B cell (primary cell): ENCODE data around the gene ANGPTL7. TPM values are rescaled to one million over a fixed set of nuclear protein-coding genes. Genes with fewer than 3 reads are reported as not detected.

Source experiments
- ATAC-seq: fragments of 200-7000 bp; cut with Tn5 transposase; one replicate; pipeline ENCODE4 v1.10.0; 2021; ENCODE audit warnings: low read depth, mild to moderate bottlenecking, moderate number of reproducible peaks, moderate library complexity
- CTCF ChIA-PET: fragments of 350-600 bp; sonication (Branson Sonifier 250); formaldehyde crosslinking; loops from one replicate; lab custom pipeline; 2021; ENCODE audit warnings: antibody characterized with exemption, inconsistent platforms; lab: Charles Lee
- POLR2A ChIA-PET: fragments of 350-600 bp; sonication (Branson Sonifier 250); formaldehyde crosslinking; loops from one replicate; lab custom pipeline; 2021; ENCODE audit warnings: antibody characterized with exemption; lab: Charles Lee
- DNase-seq: peaks from one replicate; pipeline ENCODE4 v3.0.0; 2013
- H2AFZ ChIP-seq: 2 replicates; pipeline ENCODE4 v1.6.1; 2012; ENCODE audit warnings: mild to moderate bottlenecking, low read depth, low read length; ENCODE audit not compliant: insufficient read depth, poor library complexity, severe bottlenecking
- H3K27ac ChIP-seq, 2 donors: 1 replicate in 1 of 2; 2 replicates in 1 of 2; pipeline ENCODE4 v1.5.1; 2012 to 2013; ENCODE audit warnings: low read length in 2 of 2, mild to moderate bottlenecking in 2 of 2, moderate library complexity in 1 of 2
- H3K27me3 ChIP-seq, 4 experiments: fragments of 200-600 bp in 1 of 4; sonication (generic) in 1 of 4; replicated peaks in 1 of 4; 1 replicate in 2 of 4; 2 replicates in 2 of 4; pipeline versions ENCODE4 v1.6.1 to v1.7.0; 2013 to 2016; ENCODE audit warnings: low read length in 3 of 4, mild to moderate bottlenecking in 2 of 4, mixed read lengths in 1 of 4, moderate library complexity in 1 of 4; ENCODE audit not compliant: insufficient read depth in 4 of 4, control insufficient read depth in 3 of 4; ENCODE audit errors: control extremely low read depth in 1 of 4
- H3K36me3 ChIP-seq, 2 experiments: replicated peaks in 1 of 2; 1 replicate in 1 of 2; 2 replicates in 1 of 2; pipeline versions ENCODE4 v1.6.1 to v1.7.1; 2013; ENCODE audit warnings: low read length in 1 of 2; ENCODE audit not compliant: insufficient read depth in 2 of 2, control insufficient read depth in 1 of 2; ENCODE audit errors: control extremely low read depth in 1 of 2, extremely low read depth in 1 of 2
- H3K4me1 ChIP-seq, 2 donors: fragments of 200-600 bp in 1 of 2; sonication (generic) in 1 of 2; 1 replicate in 1 of 2; 2 replicates in 1 of 2; pipeline versions ENCODE4 v1.5.1 to v1.6.1; 2013 to 2017; ENCODE audit warnings: low read length in 2 of 2; ENCODE audit not compliant: control insufficient read depth in 2 of 2, insufficient read depth in 2 of 2
- H3K4me2 ChIP-seq: replicated peaks from 2 replicates; pipeline ENCODE3; 2012; ENCODE audit warnings: mild to moderate bottlenecking, low read depth, low read length; ENCODE audit not compliant: poor library complexity, severe bottlenecking
- H3K4me3 ChIP-seq, 5 experiments: fragments of 200-600 bp in 1 of 5; sonication (generic) in 1 of 5; 1 replicate in 3 of 5; 2 replicates in 2 of 5; pipeline versions ENCODE4 v1.5.1 to v1.7.0; 2011 to 2016; ENCODE audit warnings: low read length in 4 of 5, mild to moderate bottlenecking in 4 of 5, low read depth in 2 of 5, control low read depth in 1 of 5, moderate library complexity in 1 of 5; ENCODE audit not compliant: insufficient read depth in 1 of 5; ENCODE audit errors: control extremely low read depth in 1 of 5, extremely low read depth in 1 of 5
- H3K79me2 ChIP-seq: fragments of 200-600 bp; sonication (generic); one replicate; pipeline ENCODE4 v1.6.0; 2016; ENCODE audit warnings: low read length; ENCODE audit not compliant: control insufficient read depth, insufficient read depth
- H3K9ac ChIP-seq: fragments of 200-600 bp; sonication (generic); 2 replicates; pipeline ENCODE4 v1.6.1; 2017; ENCODE audit warnings: mild to moderate bottlenecking, low read length, moderate library complexity
- H3K9me3 ChIP-seq, 3 donors: one replicate each; pipeline versions ENCODE4 v1.6.1 to v1.7.1; 2013; ENCODE audit warnings: low read length in 2 of 3; ENCODE audit not compliant: control insufficient read depth in 2 of 3, insufficient read depth in 1 of 3; ENCODE audit errors: control extremely low read depth in 1 of 3
- H4K20me1 ChIP-seq: 2 replicates; pipeline ENCODE4 v1.6.0; 2012; ENCODE audit warnings: mild to moderate bottlenecking, low read length; ENCODE audit not compliant: insufficient read depth, control insufficient read depth, poor library complexity, severe bottlenecking
- H3K27ac Mint-ChIP-seq: one replicate; pipeline ENCODE4 v1.8.0; 2021; ENCODE audit warnings: mixed read lengths
- H3K27me3 Mint-ChIP-seq: one replicate; pipeline ENCODE4 v1.8.0; 2021; ENCODE audit warnings: mixed read lengths
- H3K4me1 Mint-ChIP-seq: one replicate; pipeline ENCODE4 v1.8.0; 2021; ENCODE audit warnings: mixed read lengths
- H3K4me3 Mint-ChIP-seq: one replicate; pipeline ENCODE4 v1.8.0; 2021; ENCODE audit warnings: mixed read lengths
- H3K9me3 Mint-ChIP-seq: one replicate; pipeline ENCODE4 v1.8.0; 2022; ENCODE audit warnings: mixed read lengths; ENCODE audit not compliant: insufficient read depth
- EZH2 ChIP-seq: IDR thresholded peaks from 2 replicates; pipeline ENCODE4 v1.6.1; 2012; ENCODE audit warnings: borderline replicate concordance, low read depth, mild to moderate bottlenecking, moderate library complexity, low read length; ENCODE audit not compliant: insufficient read depth, poor library complexity, severe bottlenecking
- WGBS: methylation state at CpG from one replicate; pipeline ENCODE4 v1.1.5; 2013; ENCODE audit warnings: missing lambda C conversion rate; ENCODE audit not compliant: insufficient coverage; 5-methylcytosine and 5-hydroxymethylcytosine counted together
- intact Hi-C: fragments of 100-400 bp; cut with micrococcal nuclease; formaldehyde crosslinking; loops from one replicate; pipeline ENCODE4 v1.10.0; 2022
- polyA minus RNA-seq: library from RNA; depleted of rRNA, polyadenylated mRNA; stranded (reverse); fragments of >200 nt; gene quantifications from 2 replicates; pipeline ENCODE4 v1.2.3, GENCODE V29; 2012
- polyA plus RNA-seq: library from polyadenylated mRNA; depleted of rRNA; stranded (reverse); fragments of >200 nt; gene quantifications from 2 replicates; pipeline ENCODE4 v1.2.3, GENCODE V29; 2012
- total RNA-seq, 2 donors: library from RNA; stranded (reverse); fragments of 120-200 nt in 1 of 2; gene quantifications; 1 replicate in 1 of 2; 2 replicates in 1 of 2; pipeline versions ENCODE4 v1.2.3 to v1.2.4, GENCODE V29; 2013 to 2022
- TF ChIP-seq, protein P1 (sequence below): fragments of 200-600 bp; IDR thresholded peaks from one replicate; pipeline ENCODE4 v1.8.0; 2022; ENCODE audit warnings: antibody characterized with exemption, mild to moderate bottlenecking

Gene ANGPTL7
- not detected in 2 replicates for total RNA-seq
- total RNA-seq (2013) = 0.02 TPM
- not detected in 2 replicates for polyA plus RNA-seq
- not detected in 2 replicates for polyA minus RNA-seq

DNA sequence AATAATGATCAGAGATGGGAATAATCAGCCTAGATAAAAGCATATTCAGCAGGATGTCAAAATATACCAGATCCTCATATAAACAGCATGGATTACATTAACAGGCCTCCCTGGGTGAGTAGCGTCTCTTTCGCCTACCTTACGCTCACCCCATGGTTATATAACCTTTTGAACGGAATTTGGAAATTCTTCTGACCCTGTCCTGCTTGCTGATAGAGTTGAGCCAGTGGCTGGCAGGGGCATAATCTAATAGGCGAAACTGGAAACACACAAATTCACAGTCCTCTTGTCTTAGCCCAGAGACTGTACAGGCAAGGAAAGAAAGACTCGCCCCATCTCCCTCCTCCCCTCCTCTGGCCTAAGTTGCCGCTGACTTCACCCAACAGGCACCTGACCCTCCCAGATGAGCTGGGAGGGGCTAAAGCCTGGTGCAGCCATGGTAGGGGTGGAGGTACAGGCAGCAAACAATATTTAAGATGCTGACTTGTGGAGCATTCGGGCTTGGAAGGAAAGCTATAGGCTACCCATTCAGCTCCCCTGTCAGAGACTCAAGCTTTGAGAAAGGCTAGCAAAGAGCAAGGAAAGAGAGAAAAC lies at the start of gene ANGPTL7:
Gene ANGPTL7 (plus strand): TSS at position 498 of the 594 bp plus-strand sequence. CDS start 225 bp downstream, outside the sequence.
- no peaks in the 10 kb centered on the region for H3K9me3 ChIP-seq
- no peak within 1 kb of the TSS for H3K9ac ChIP-seq
- Mint-ChIP-seq H3K4me3 (no peak within 1 kb of the TSS), H3K9me3 (no peaks in the 10 kb centered on the region), H3K27me3 (no peaks in the 10 kb centered on the region), H3K4me1 (no peaks in the 10 kb centered on the region), H3K27ac (no peak within 1 kb of the TSS)
- no peaks in the 10 kb centered on the region for H3K4me1 ChIP-seq
- peaks cover 0 to 68% of the 10 kb centered on the region in 2 experiments for H3K36me3 ChIP-seq
- TF ChIP-seq, protein P1, sequence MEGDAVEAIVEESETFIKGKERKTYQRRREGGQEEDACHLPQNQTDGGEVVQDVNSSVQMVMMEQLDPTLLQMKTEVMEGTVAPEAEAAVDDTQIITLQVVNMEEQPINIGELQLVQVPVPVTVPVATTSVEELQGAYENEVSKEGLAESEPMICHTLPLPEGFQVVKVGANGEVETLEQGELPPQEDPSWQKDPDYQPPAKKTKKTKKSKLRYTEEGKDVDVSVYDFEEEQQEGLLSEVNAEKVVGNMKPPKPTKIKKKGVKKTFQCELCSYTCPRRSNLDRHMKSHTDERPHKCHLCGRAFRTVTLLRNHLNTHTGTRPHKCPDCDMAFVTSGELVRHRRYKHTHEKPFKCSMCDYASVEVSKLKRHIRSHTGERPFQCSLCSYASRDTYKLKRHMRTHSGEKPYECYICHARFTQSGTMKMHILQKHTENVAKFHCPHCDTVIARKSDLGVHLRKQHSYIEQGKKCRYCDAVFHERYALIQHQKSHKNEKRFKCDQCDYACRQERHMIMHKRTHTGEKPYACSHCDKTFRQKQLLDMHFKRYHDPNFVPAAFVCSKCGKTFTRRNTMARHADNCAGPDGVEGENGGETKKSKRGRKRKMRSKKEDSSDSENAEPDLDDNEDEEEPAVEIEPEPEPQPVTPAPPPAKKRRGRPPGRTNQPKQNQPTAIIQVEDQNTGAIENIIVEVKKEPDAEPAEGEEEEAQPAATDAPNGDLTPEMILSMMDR = no peak
- TF ChIP-seq EZH2 = no peak
- DNase-seq (no peak), ATAC-seq (no peak)
- CTCF ChIA-PET = no interaction called here
- POLR2A ChIA-PET = no interaction called here
- no peak within 1 kb of the TSS for H3K4me3 ChIP-seq
- no peaks in the 10 kb centered on the region for H4K20me1 ChIP-seq
- H3K79me2 ChIP-seq = peaks cover 10% of the 10 kb centered on the region
- H3K4me2 ChIP-seq = no peak within 1 kb of the TSS
- no peak within 1 kb of the TSS for H3K27ac ChIP-seq
- H3K27me3 ChIP-seq = no peaks in the 10 kb centered on the region
- H2AFZ ChIP-seq = no peak within 1 kb of the TSS
- WGBS = 100% methylated on average over 4 of the region's 8 CpGs
- intact Hi-C loops = no loop called here

- ChIA-PET CTCF (no interaction called here), POLR2A (no interaction called here)
- H3K9ac ChIP-seq = no peak overlapping the region
- Mint-ChIP-seq H3K4me1 (no peaks in the 10 kb centered on the region), H3K4me3 (no peak overlapping the region), H3K9me3 (no peaks in the 10 kb centered on the region), H3K27ac (no peak overlapping the region), H3K27me3 (no peaks in the 10 kb centered on the region)
- 100% methylated on average over 2 of the region's 4 CpGs for WGBS
- H3K27me3 ChIP-seq = no peaks in the 10 kb centered on the region
- H3K4me3 ChIP-seq = no peak overlapping the region
- H3K9me3 ChIP-seq = no peaks in the 10 kb centered on the region
- H3K4me1 ChIP-seq = no peaks in the 10 kb centered on the region
- DNase-seq = no peak
- H2AFZ ChIP-seq = no peak overlapping the region
- H3K79me2 ChIP-seq = no peaks in the 10 kb centered on the region
- no peak for ATAC-seq
- TF ChIP-seq EZH2 = no peak
- TF ChIP-seq, protein P1 = no peak
- H3K36me3 ChIP-seq = peaks cover 0 to 69% of the 10 kb centered on the region in 2 experiments
- no peak overlapping the region for H3K27ac ChIP-seq
- no peak overlapping the region for H3K4me2 ChIP-seq
- no peaks in the 10 kb centered on the region for H4K20me1 ChIP-seq
- intact Hi-C loops = no loop called here
Observed at GRCh38 chr1:11142618-11143391, 46.4 kb upstream of the ANGPTL7 start.
